ENCODE data around the gene RIMS3.

RIMS3 gene

DNA sequence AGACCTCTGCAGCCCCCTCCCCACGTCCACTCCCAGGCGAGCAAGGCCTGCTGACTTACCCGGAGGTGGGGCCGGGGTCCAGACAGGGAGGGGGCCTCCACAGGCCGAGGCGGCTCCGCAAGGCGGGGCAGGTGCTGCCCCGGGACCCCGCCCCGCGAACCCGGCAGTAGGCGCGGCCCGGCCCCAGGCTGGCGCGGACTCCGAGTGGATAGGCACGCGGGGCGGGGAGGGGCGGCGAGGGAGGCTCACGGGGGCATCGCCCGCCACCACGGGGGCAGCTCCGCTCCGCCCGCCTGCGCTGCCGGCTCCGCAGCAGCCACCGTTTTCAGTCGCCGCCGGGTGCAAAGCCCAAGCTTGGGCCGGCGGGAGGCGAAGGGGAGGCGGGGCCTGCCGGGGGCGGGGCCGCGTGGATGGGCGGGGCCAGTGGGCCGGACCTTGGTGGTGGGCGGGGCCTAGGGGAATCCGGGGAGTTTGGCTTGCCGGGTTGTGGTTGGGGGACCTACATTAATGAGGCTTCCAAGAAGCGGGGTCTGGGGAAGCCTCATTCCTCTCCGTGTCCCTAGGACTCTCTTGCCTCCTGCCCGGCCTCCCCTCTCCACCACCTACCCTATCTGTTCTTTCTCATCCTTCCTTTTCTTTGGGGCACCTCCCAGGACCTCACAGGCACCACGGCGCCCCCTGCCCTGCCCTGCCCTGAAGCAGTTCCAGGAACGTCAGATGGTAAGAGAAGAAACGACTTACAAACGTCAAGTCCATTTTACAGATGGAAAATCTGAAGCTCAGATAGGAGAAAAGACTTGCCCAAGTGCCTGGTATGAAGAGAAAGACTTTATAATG is at the start of gene RIMS3:
Gene RIMS3 (minus strand): TSS at position 348 of the 837 bp plus-strand sequence. CDS start 23,757 bp downstream, outside the sequence.
- TF ChIP-seq FOXM1 (IDR thresholded peaks at IDR 0.05; ENCODE audit: borderline replicate concordance) (no peak), CTBP1 (IDR thresholded peaks at IDR 0.05; ENCODE audit: borderline replicate concordance) (no peak), FOXA1 (IDR thresholded peaks at IDR 0.05) (no peak), BHLHE40 (IDR thresholded peaks at IDR 0.05; ENCODE audit: borderline replicate concordance) (no peak), ELF4 (IDR thresholded peaks at IDR 0.05) (no peak), SUZ12 (IDR thresholded peaks at IDR 0.05) (no peak), TARDBP (IDR thresholded peaks at IDR 0.05) (no peak), LEF1 (IDR thresholded peaks at IDR 0.05; ENCODE audit: borderline replicate concordance) (no peak), SP1 (IDR thresholded peaks at IDR 0.05) (no peak)
- TF ChIP-seq, protein P1, sequence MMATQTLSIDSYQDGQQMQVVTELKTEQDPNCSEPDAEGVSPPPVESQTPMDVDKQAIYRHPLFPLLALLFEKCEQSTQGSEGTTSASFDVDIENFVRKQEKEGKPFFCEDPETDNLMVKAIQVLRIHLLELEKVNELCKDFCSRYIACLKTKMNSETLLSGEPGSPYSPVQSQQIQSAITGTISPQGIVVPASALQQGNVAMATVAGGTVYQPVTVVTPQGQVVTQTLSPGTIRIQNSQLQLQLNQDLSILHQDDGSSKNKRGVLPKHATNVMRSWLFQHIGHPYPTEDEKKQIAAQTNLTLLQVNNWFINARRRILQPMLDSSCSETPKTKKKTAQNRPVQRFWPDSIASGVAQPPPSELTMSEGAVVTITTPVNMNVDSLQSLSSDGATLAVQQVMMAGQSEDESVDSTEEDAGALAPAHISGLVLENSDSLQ (IDR thresholded peaks at IDR 0.05), result no peak
- DNase-seq (ENCODE audit: extremely low spot score), result peak; percentile 95
- ChIA-PET CTCF (no interaction called here), POLR2A (interaction anchor here (0.8 to 4.8 kb wide), 4 partner anchors 9 to 33 kb away, joined by 3 to 28 read pairs (median 4); partner anchors contain the start of gene NFYC)

DNA sequence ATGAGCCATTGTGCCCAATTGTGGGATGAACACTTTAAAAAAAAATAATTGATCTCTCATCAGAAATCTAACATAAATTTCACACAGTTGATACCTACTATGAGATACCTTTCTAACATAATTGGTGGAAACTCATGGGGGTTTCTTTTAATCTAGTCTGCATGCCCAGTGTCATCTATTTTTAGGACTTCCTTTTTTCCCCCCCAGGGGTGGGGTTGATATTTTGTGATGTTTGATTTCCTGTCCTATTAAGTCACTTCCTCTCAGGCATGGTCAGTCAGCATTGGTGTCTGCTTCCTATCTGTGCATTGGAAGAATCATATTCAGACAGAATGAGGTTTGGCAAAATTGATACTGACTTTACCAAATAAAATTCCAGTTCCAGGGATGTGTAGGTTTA is 47.5 kb upstream of the RIMS3 start:
- ChIA-PET POLR2A (interaction anchor here (1.1 kb wide), 1 partner anchor 22 kb away, joined by 3 read pairs; the partner anchor contains the start of gene NFYC), CTCF (no interaction called here)
- no peak for DNase-seq (ENCODE audit: extremely low spot score)

DNA sequence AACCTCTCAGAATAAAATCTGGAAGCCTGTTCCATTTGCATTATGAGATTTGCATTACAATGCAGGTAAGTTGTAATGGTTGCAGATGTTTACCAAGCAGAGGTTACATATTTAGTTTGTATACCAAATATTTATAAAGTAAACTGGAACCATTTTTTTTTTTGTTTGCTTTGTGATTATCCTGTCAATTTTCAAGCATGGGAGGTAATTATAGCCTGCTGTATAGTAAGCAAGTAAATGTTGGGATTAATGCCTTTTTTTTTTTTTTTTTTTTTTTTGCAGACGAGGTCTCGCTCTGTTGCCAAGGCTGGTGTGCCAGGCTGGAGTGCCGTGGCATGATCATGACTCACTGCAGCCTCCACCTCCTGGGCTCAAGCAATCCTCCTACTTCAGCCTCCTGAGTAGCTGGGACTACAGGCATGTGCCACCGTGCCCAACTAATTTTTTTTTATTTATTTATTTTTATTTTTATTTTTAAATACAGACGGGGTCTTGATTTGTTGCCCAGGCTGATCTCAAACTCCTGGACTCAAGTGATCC is 47.0 kb upstream of the RIMS3 start:
- TF ChIP-seq HDGF (IDR thresholded peaks at IDR 0.05; ENCODE audit: borderline replicate concordance) (no peak), FOXK2 (IDR thresholded peaks at IDR 0.05) (no peak), SP1 (IDR thresholded peaks at IDR 0.05) (no peak), ELF4 (IDR thresholded peaks at IDR 0.05) (no peak), ARNT (IDR thresholded peaks at IDR 0.05) (no peak), CTBP1 (IDR thresholded peaks at IDR 0.05; ENCODE audit: borderline replicate concordance) (no peak)
- DNase-seq (ENCODE audit: extremely low spot score), result no peak
- ChIA-PET POLR2A (interaction anchor here (3.3 kb wide), 1 partner anchor 20 kb away, joined by 35 read pairs; the partner anchor contains the start of gene NFYC), CTCF (no interaction called here)

More for the DNA sequence above, 47.5 kb upstream of the RIMS3 start:
- TF ChIP-seq, protein P1 (IDR thresholded peaks at IDR 0.05), result no peak
- no peak for TF ChIP-seq ELF4 (IDR thresholded peaks at IDR 0.05)
- TF ChIP-seq L3MBTL2 (conservative IDR thresholded peaks at IDR 0.05), result no peak
- no peak for TF ChIP-seq BHLHE40 (IDR thresholded peaks at IDR 0.05; ENCODE audit: borderline replicate concordance)
- TF ChIP-seq SP1 (IDR thresholded peaks at IDR 0.05), result no peak
- TF ChIP-seq ARNT (IDR thresholded peaks at IDR 0.05), result no peak
- no peak for TF ChIP-seq ZNF384 (IDR thresholded peaks at IDR 0.05)
- no peak for TF ChIP-seq SUZ12 (IDR thresholded peaks at IDR 0.05)
- TF ChIP-seq NFRKB (IDR thresholded peaks at IDR 0.05), result no peak
- TF ChIP-seq LEF1 (IDR thresholded peaks at IDR 0.05; ENCODE audit: borderline replicate concordance), result no peak
- TF ChIP-seq FOXA1 (IDR thresholded peaks at IDR 0.05), result no peak

- ChIA-PET CTCF (no interaction called here), POLR2A (interaction anchor here (3.3 kb wide), 1 partner anchor 20 kb away, joined by 35 read pairs; the partner anchor contains the start of gene NFYC)
- no peak for TF ChIP-seq ELF4 (IDR thresholded peaks at IDR 0.05)
- DNase-seq (ENCODE audit: extremely low spot score), result no peak
Measured at GRCh38 chr1:40711465-40712404, 46.3 kb upstream of the RIMS3 start.

DNA sequence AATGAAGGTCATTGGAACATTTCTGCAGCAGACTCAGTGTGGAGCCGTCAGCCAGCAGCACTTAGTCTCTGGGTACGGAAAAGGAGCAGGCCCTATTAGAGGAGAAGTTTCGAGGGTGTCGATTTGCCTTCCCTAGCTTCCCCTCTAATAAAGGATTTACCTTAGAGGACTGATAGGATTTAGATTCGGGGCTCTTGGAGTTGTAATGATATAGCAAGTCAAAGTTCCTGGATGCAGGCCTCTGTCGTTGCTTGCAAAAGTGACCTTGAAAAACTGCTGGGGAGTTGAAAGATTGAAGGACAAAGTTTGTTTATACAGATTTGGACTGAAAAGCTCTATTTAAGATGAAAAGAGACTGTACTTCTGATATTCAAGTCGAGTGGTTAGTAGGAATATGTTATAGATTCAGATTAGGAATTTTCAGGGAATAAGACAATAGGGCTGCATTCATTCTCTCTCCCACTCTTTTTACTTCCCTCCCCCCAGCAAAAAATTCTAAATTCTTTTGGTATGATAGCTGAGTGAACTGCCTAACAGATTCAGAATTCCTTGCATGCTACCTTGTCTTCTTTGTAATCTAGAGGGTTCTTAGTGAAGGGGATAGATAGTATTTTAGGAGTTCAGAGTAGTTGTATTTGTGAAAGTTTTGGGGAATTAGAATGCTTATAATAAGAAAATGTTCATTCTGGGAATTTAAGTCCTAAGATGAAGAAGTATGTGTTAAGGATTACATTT is 45.3 kb upstream of the RIMS3 start:
- POLR2A ChIA-PET, result interaction anchor here (1.0 to 3.3 kb wide), 2 partner anchors 19 to 21 kb away, joined by 3 to 35 read pairs; partner anchors contain the start of gene NFYC
- DNase-seq (ENCODE audit: extremely low spot score), result no peak
- TF ChIP-seq FOXM1 (IDR thresholded peaks at IDR 0.05; ENCODE audit: borderline replicate concordance) (no peak), HDGF (IDR thresholded peaks at IDR 0.05; ENCODE audit: borderline replicate concordance) (no peak), ELF4 (IDR thresholded peaks at IDR 0.05) (no peak), LEF1 (IDR thresholded peaks at IDR 0.05; ENCODE audit: borderline replicate concordance) (no peak), NFRKB (IDR thresholded peaks at IDR 0.05) (no peak), L3MBTL2 (conservative IDR thresholded peaks at IDR 0.05) (no peak), ZNF384 (IDR thresholded peaks at IDR 0.05) (no peak), BHLHE40 (IDR thresholded peaks at IDR 0.05; ENCODE audit: borderline replicate concordance) (no peak), SUZ12 (IDR thresholded peaks at IDR 0.05) (no peak), TARDBP (IDR thresholded peaks at IDR 0.05) (no peak), CTBP1 (IDR thresholded peaks at IDR 0.05; ENCODE audit: borderline replicate concordance) (no peak), FOXA1 (IDR thresholded peaks at IDR 0.05) (no peak)
- TF ChIP-seq, protein P1 (IDR thresholded peaks at IDR 0.05), result no peak
- CTCF ChIA-PET, result interaction anchor here (1.2 kb wide), 1 partner anchor 11 kb away, joined by 3 read pairs; no protein-coding TSS in a partner anchor

Measured in HEK293T (cell line).